Measurements from ENCODE around the gene APOL6.

The APOL6 gene

DNA sequence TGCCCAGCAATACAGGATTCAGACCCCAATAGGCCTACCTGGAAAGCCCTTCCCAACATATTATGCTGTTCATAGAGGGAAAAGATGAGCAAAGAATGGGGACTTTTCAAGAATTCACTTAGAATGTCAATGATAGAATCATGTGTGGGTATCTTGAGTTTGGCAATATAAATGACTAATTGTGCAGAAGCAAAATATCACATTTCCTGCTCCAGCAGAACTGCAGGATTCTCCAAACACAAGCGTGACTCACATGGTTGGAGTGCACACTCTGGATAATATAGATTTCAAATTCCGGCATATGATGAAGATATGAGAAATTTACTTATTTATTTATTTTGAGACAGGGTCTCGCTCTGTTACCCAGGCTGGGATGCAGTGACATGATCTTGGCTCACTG is 56.9 kb downstream of the APOL6 start:
- TF ChIP-seq, protein P1, sequence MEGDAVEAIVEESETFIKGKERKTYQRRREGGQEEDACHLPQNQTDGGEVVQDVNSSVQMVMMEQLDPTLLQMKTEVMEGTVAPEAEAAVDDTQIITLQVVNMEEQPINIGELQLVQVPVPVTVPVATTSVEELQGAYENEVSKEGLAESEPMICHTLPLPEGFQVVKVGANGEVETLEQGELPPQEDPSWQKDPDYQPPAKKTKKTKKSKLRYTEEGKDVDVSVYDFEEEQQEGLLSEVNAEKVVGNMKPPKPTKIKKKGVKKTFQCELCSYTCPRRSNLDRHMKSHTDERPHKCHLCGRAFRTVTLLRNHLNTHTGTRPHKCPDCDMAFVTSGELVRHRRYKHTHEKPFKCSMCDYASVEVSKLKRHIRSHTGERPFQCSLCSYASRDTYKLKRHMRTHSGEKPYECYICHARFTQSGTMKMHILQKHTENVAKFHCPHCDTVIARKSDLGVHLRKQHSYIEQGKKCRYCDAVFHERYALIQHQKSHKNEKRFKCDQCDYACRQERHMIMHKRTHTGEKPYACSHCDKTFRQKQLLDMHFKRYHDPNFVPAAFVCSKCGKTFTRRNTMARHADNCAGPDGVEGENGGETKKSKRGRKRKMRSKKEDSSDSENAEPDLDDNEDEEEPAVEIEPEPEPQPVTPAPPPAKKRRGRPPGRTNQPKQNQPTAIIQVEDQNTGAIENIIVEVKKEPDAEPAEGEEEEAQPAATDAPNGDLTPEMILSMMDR (IDR thresholded peaks at IDR 0.05; ENCODE audit: borderline replicate concordance, insufficient read depth, low read depth, low read length), result no peak
- no peak overlapping the region for H3K4me3 ChIP-seq (ENCODE audit: low read depth, low read length)

DNA sequence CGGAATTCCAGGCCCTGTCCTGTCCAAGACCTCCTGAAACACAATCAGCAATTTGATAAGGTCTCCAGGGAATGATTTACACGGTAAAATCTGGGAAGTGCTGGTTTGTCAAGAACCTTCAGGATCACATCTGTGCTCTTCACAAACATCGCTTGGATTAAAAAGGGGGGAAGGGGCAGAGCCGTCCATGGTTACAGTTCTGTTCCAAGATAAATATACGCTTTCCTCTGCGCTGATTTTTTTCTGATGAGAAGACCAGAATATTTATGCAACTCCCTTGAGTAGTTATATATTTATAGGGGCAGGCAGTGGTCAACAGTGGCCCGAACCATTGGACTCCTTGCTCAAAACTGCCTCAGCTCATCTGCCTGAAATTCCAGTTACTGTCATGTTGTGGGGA is 60.2 kb downstream of the APOL6 start:
- TF ChIP-seq, protein P1 (IDR thresholded peaks at IDR 0.05; ENCODE audit: borderline replicate concordance, insufficient read depth, low read depth, low read length), result no peak
- no peak overlapping the region for H3K4me3 ChIP-seq (ENCODE audit: low read depth, low read length)

DNA sequence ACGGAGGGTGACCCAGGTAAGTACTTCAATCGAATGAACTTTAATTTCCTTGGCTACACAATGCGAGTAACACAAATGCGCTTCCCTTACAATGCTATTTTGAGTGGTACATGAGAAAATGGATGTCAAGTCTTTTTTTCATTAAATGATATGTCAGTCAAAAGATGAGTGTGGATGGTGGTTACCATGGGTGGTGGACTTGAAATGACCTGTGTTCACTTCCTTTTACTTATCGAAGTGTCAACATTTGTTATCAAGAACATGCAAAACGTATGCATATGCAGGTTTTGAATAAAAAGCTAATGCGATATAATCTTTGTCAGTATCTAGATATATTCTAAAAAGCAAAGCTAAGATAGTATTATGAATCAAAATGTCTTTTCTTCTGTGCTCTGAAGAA is 60.7 kb downstream of the APOL6 start:
- no peak overlapping the region for H3K4me3 ChIP-seq (ENCODE audit: low read depth, low read length)
- TF ChIP-seq, protein P1 (IDR thresholded peaks at IDR 0.05; ENCODE audit: borderline replicate concordance, insufficient read depth, low read depth, low read length), result no peak

DNA sequence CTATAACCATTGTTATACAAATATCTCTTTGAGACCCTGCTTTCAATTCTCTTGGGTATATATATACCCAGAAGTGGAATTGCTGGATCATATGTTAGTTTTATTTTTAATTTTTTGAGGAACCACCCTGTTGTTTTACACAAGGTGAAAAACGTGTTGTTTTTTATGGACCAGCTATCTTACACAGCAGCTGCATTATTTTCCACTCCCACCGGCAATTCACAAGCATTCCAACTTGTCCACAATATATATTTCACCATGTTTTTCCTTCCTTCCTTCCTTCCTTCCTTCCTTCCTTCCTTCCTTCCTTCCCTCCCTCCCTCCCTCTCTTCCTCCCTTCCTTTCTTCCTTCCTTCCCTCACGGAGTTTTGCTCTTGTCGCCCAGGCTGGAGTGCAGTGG is 63.1 kb downstream of the APOL6 start:
- TF ChIP-seq, protein P1 (IDR thresholded peaks at IDR 0.05; ENCODE audit: borderline replicate concordance, insufficient read depth, low read depth, low read length), result no peak
- no peak overlapping the region for H3K4me3 ChIP-seq (ENCODE audit: low read depth, low read length)

DNA sequence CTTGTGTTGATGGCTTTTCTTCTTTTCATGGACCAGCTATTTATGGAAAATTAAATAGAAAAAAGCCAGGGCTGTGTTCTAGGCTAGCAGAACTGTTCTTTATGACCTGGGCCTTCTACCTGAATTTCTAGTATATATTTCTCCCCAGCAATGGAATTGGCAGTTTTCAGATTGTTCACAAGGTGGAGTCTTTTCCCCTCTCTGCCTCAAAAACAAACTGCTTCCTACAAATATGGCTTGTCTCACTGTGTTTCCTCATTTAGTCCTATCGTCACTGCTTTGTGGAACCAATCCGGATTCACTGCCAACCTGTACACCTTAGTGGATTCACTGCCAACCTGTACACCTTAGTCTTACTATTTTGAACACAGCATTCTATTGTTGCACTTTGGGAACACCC is 64.4 kb downstream of the APOL6 start:
- H3K4me3 ChIP-seq (ENCODE audit: low read depth, low read length), result no peak overlapping the region
- TF ChIP-seq, protein P1 (IDR thresholded peaks at IDR 0.05; ENCODE audit: borderline replicate concordance, insufficient read depth, low read depth, low read length), result no peak

DNA sequence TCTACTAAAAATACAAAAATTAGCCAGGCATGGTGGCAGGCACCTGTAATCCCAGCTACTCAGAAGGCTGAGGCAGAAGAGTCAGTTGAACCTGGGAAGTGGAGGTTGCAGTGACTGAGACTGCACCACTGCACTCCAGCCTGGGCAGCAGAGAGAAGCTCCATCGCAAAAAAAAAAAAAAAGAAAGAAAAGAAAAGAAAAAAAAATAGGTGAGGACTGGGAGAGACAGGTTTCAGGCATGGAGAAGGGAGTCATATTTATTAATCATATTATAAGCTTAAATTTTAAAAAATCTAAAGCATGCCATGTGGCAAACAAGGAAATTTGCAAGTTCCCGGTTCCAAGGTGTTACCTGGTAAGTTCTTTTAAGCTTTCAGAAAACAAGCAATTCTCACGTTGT is 69.3 kb downstream of the APOL6 start, which contains the start of gene APOL5:
Gene APOL5 (plus strand): TSS at position 301 of the 400 bp plus-strand sequence. CDS start 0 bp downstream, at position 301.
- H3K4me3 ChIP-seq (ENCODE audit: low read depth, low read length), result no peak within 1 kb of the TSS
- TF ChIP-seq, protein P1 (IDR thresholded peaks at IDR 0.05; ENCODE audit: borderline replicate concordance, insufficient read depth, low read depth, low read length), result no peak

Measured in GM12875 (cell line).